HepG2 (cell line): ENCODE results near the gene RPL5. TPM values are rescaled to one million over a fixed set of nuclear protein-coding genes. Genes with fewer than 3 reads are reported as not detected.

Experiments used
- ARNTL ChIP-seq: sonication (generic); formaldehyde crosslinking; IDR thresholded peaks from 2 replicates; pipeline ENCODE4 v1.4.0; 2020; ENCODE audit warnings: mild to moderate bottlenecking, missing genetic modification reagents
- ATF7-NPFF ChIP-seq: sonication (generic); formaldehyde crosslinking; IDR thresholded peaks from 2 replicates; pipeline ENCODE4 v1.8.1; 2023; ENCODE audit warnings: mild to moderate bottlenecking, low read depth, missing genetic modification reagents, moderate library complexity
- CBFB ChIP-seq: sonication (generic); formaldehyde crosslinking; IDR thresholded peaks from 2 replicates; pipeline ENCODE4 v1.4.0; 2020; ENCODE audit warnings: missing genetic modification reagents
- CCDC6 ChIP-seq: sonication (generic); formaldehyde crosslinking; IDR thresholded peaks from 2 replicates; pipeline ENCODE4 v1.8.1; 2022; ENCODE audit warnings: mild to moderate bottlenecking, missing genetic modification reagents, moderate library complexity
- DNMT3B ChIP-seq: conservative IDR thresholded peaks from 2 replicates; pipeline ENCODE4 v1.6.1; 2016; ENCODE audit warnings: missing biosample characterization, control low read depth
- ETV6 ChIP-seq: sonication (generic); formaldehyde crosslinking; conservative IDR thresholded peaks from 2 replicates; pipeline ENCODE4 v1.4.0; 2020; ENCODE audit warnings: missing genetic modification reagents
- GATAD1 ChIP-seq: IDR thresholded peaks from 2 replicates; pipeline ENCODE4 v1.6.1; 2016; ENCODE audit warnings: missing genetic modification reagents, missing compliant biosample characterization
- IRX3 ChIP-seq: sonication (generic); formaldehyde crosslinking; IDR thresholded peaks from 2 replicates; pipeline ENCODE4 v1.8.1; 2023; ENCODE audit warnings: mild to moderate bottlenecking, low read depth, missing genetic modification reagents, borderline replicate concordance
- MIXL1 ChIP-seq: IDR thresholded peaks from 2 replicates; pipeline ENCODE4 v1.6.1; 2016
- NFATC3 ChIP-seq: sonication (generic); formaldehyde crosslinking; IDR thresholded peaks from 2 replicates; pipeline ENCODE4 v1.5.1; 2020; ENCODE audit warnings: mild to moderate bottlenecking, missing genetic modification reagents
- NFIC ChIP-seq: IDR thresholded peaks from 2 replicates; pipeline ENCODE4 v1.6.1; 2012; ENCODE audit warnings: mild to moderate bottlenecking, low read length, inconsistent platforms
- RBM39 ChIP-seq: fragments of 200-400 bp; formaldehyde crosslinking; IDR thresholded peaks from one replicate; pipeline ENCODE4 v1.6.1; 2018; ENCODE audit warnings: antibody characterized with exemption, mild to moderate bottlenecking, low read depth, low read length; ENCODE audit not compliant: poor library complexity, severe bottlenecking
- RFX1 ChIP-seq: fragments of 450-650 bp; IDR thresholded peaks from 2 replicates; pipeline ENCODE4 v1.6.1; 2017
- RORA ChIP-seq: sonication (generic); formaldehyde crosslinking; IDR thresholded peaks from 2 replicates; pipeline ENCODE4 v1.5.0; 2020; ENCODE audit warnings: mild to moderate bottlenecking, missing genetic modification reagents, moderate library complexity
- SOX5 ChIP-seq: IDR thresholded peaks from 2 replicates; pipeline ENCODE4 v1.6.1; 2016; ENCODE audit warnings: borderline replicate concordance
- TBX3 ChIP-seq: fragments of 450-650 bp; IDR thresholded peaks from 2 replicates; pipeline ENCODE4 v1.6.1; 2017; ENCODE audit warnings: antibody characterized with exemption, mild to moderate bottlenecking, inconsistent platforms, borderline replicate concordance
- ZBTB8A ChIP-seq: sonication (generic); formaldehyde crosslinking; IDR thresholded peaks from 2 replicates; pipeline ENCODE4 v1.4.0; 2020; ENCODE audit warnings: mild to moderate bottlenecking, low read depth, missing genetic modification reagents, borderline replicate concordance
- ZFP36L1 ChIP-seq: sonication (generic); formaldehyde crosslinking; IDR thresholded peaks from 2 replicates; pipeline ENCODE4 v1.8.0; 2022; ENCODE audit warnings: mild to moderate bottlenecking, missing genetic modification reagents, moderate library complexity
- ZNF17 ChIP-seq: sonication (generic); formaldehyde crosslinking; IDR thresholded peaks from 2 replicates; pipeline ENCODE4 v1.5.0; 2020; ENCODE audit warnings: mild to moderate bottlenecking, missing genetic modification reagents
- ZNF264 ChIP-seq: sonication (generic); formaldehyde crosslinking; IDR thresholded peaks from 2 replicates; pipeline ENCODE4 v1.4.0; 2020; ENCODE audit warnings: missing genetic modification reagents
- ZNF274 ChIP-seq: sonication (generic); formaldehyde crosslinking; IDR thresholded peaks from 2 replicates; pipeline ENCODE4 v1.5.1; 2020; ENCODE audit warnings: mild to moderate bottlenecking, missing genetic modification reagents
- ZNF350 ChIP-seq: sonication (generic); formaldehyde crosslinking; IDR thresholded peaks from 2 replicates; pipeline ENCODE4 v1.4.0; 2020; ENCODE audit warnings: mild to moderate bottlenecking, low read depth, missing genetic modification reagents, borderline replicate concordance
- ZNF607 ChIP-seq: sonication (generic); formaldehyde crosslinking; IDR thresholded peaks from 2 replicates; pipeline ENCODE4 v1.5.1; 2020; ENCODE audit warnings: missing genetic modification reagents, mild to moderate bottlenecking, borderline replicate concordance
- ZNF616 ChIP-seq: sonication (generic); formaldehyde crosslinking; IDR thresholded peaks from 2 replicates; pipeline ENCODE4 v1.5.0; 2020; ENCODE audit warnings: low read depth, mild to moderate bottlenecking, missing genetic modification reagents
- ZNF747 ChIP-seq: sonication (generic); formaldehyde crosslinking; IDR thresholded peaks from 2 replicates; pipeline ENCODE4 v1.8.1; 2023; ENCODE audit warnings: missing genetic modification reagents, mild to moderate bottlenecking, borderline replicate concordance
- polyA plus RNA-seq, 8 experiments: library from polyadenylated mRNA; depleted of rRNA in 3 of 8; stranded (reverse) in 7 of 8; unstranded in 1 of 8; fragments of >200 nt; fragmentation: Illumina TruSeq in 4 of 8; extraction: Trizol in 4 of 8; gene quantifications; 2 replicates each; pipeline versions ENCODE4 v1.2.1 to v1.2.3, GENCODE V29; 2011 to 2016; ENCODE audit warnings: low read depth in 4 of 8, missing spikeins in 1 of 8, mixed read lengths in 1 of 8; ENCODE audit not compliant: insufficient read depth in 1 of 8
- total RNA-seq, 5 experiments: library from RNA; depleted of rRNA; stranded (reverse); fragments of >200 nt; fragmentation: Illumina TruSeq; extraction: Trizol; gene quantifications; 2 replicates each; pipeline ENCODE4 v1.2.3, GENCODE V29; 2016; ENCODE audit warnings: low read depth in 1 of 5
- TF ChIP-seq, protein P1 (sequence below), 2 experiments: sonication (generic) in 1 of 2; formaldehyde crosslinking in 1 of 2; IDR thresholded peaks; 2 replicates each; pipeline versions ENCODE4 v1.4.0 to v1.6.1; 2018 to 2020; ENCODE audit warnings: missing genetic modification reagents in 2 of 2, borderline replicate concordance in 1 of 2, low read depth in 1 of 2, mild to moderate bottlenecking in 1 of 2, missing biosample characterization in 1 of 2
- TF ChIP-seq, protein P2 (sequence below): sonication (generic); formaldehyde crosslinking; IDR thresholded peaks from 2 replicates; pipeline ENCODE4 v1.8.0; 2022; ENCODE audit warnings: mild to moderate bottlenecking, missing genetic modification reagents; ENCODE audit not compliant: insufficient replicate concordance
- TF ChIP-seq, protein P3 (sequence below): sonication (generic); formaldehyde crosslinking; IDR thresholded peaks from 2 replicates; pipeline ENCODE4 v1.4.0; 2020; ENCODE audit warnings: missing genetic modification reagents, low read depth, mild to moderate bottlenecking, borderline replicate concordance

Gene RPL5
- total and polyA plus RNA-seq, 2 of the 13 experiments (the other 11 are each of a cell fraction or from before 2014, with no cell fraction given) = 2,304 to 2,520 TPM

DNA sequence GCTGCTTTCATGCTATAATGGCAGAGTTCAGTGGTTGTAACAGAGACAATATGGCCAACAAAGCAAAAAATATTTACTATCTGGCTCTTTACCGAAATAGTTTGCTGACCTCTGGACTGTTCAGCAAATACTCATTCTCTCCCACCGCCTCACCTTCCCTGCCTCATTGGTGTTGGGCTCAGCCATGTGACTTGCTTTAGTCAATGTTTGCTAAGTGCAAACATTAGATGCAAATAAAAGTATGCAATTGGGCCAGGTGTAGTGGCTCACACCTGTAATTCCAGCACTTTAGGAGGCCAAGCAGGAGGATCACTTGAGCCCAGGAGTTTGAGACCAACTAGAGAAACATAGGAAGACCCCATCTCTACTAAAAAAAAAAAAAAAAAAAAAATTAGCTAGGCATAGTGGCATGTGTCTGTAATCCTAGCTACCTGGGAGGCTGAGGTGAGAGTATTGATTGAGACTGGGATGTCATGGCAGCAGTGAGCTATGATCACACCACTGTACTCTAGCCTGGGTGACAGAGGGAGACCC is 55.1 kb downstream of the RPL5 start (continued):
- TF ChIP-seq, protein P1, sequence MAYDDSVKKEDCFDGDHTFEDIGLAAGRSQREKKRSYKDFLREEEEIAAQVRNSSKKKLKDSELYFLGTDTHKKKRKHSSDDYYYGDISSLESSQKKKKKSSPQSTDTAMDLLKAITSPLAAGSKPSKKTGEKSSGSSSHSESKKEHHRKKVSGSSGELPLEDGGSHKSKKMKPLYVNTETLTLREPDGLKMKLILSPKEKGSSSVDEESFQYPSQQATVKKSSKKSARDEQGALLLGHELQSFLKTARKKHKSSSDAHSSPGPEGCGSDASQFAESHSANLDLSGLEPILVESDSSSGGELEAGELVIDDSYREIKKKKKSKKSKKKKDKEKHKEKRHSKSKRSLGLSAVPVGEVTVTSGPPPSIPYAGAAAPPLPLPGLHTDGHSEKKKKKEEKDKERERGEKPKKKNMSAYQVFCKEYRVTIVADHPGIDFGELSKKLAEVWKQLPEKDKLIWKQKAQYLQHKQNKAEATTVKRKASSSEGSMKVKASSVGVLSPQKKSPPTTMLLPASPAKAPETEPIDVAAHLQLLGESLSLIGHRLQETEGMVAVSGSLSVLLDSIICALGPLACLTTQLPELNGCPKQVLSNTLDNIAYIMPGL (CRISPR knock-in tag; IDR thresholded peaks at IDR 0.05; ENCODE audit: borderline replicate concordance in 1 of 2, low read depth in 1 of 2) = no peak
- TF ChIP-seq ZNF616 (CRISPR knock-in tag) = no peak
- 0 out of 2 replicates have a peak, but pooled peaks have one; percentile 48 for TF ChIP-seq ZNF747 (CRISPR knock-in tag)
- no peak for TF ChIP-seq ZBTB8A
- TF ChIP-seq RBM39 = no peak
- peak; percentile 74; the same call in 1 of the 2 replicates for TF ChIP-seq NFIC
- no peak for TF ChIP-seq DNMT3B (CRISPR knock-in tag)
- no peak for TF ChIP-seq ZNF350
- TF ChIP-seq ZNF17 (CRISPR knock-in tag) = no peak
- peak; percentile 27; the same call in 1 of the 2 replicates for TF ChIP-seq GATAD1 (CRISPR knock-in tag)
- TF ChIP-seq, protein P2, sequence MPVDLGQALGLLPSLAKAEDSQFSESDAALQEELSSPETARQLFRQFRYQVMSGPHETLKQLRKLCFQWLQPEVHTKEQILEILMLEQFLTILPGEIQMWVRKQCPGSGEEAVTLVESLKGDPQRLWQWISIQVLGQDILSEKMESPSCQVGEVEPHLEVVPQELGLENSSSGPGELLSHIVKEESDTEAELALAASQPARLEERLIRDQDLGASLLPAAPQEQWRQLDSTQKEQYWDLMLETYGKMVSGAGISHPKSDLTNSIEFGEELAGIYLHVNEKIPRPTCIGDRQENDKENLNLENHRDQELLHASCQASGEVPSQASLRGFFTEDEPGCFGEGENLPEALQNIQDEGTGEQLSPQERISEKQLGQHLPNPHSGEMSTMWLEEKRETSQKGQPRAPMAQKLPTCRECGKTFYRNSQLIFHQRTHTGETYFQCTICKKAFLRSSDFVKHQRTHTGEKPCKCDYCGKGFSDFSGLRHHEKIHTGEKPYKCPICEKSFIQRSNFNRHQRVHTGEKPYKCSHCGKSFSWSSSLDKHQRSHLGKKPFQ (CRISPR knock-in tag) = peak; percentile 98
- no peak for TF ChIP-seq NFATC3 (CRISPR knock-in tag)
- TF ChIP-seq SOX5 (CRISPR knock-in tag) = peak; percentile 79
- TF ChIP-seq RORA (CRISPR knock-in tag) = no peak
- TF ChIP-seq MIXL1 (CRISPR knock-in tag) = peak; percentile 45; the same call in 1 of the 2 replicates
- peak; percentile 46; the same call in 1 of the 2 replicates for TF ChIP-seq CCDC6 (CRISPR knock-in tag)
- no peak for TF ChIP-seq ZNF274 (CRISPR knock-in tag)
- no peak for TF ChIP-seq ATF7-NPFF (CRISPR knock-in tag)
- peak; percentile 46; the same call in 1 of the 2 replicates for TF ChIP-seq ZFP36L1
- 0 out of 2 replicates have a peak, but pooled peaks have one; percentile 20 for TF ChIP-seq ZNF607
- TF ChIP-seq, protein P3, sequence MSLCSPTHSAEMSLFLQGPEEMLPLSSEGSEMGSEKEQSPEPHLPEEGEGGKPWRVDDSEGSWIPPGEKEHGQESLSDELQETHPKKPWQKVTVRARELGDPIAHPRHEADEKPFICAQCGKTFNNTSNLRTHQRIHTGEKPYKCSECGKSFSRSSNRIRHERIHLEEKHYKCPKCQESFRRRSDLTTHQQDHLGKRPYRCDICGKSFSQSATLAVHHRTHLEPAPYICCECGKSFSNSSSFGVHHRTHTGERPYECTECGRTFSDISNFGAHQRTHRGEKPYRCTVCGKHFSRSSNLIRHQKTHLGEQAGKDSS (CRISPR knock-in tag) = no peak
- TF ChIP-seq TBX3 = peak; percentile 92
- TF ChIP-seq RFX1 = no peak
- TF ChIP-seq CBFB (CRISPR knock-in tag) = no peak
- no peak for TF ChIP-seq IRX3
- TF ChIP-seq ARNTL (CRISPR knock-in tag) = peak; percentile 91
- peak; percentile 64; the same call in 1 of the 2 replicates for TF ChIP-seq ZNF264 (CRISPR knock-in tag)
- TF ChIP-seq ETV6 (CRISPR knock-in tag) = no peak
